Skeletal muscle tissue (tissue), 4 donors: Measurements from ENCODE around the gene MAN2A2. TPM values are rescaled to one million over a fixed set of nuclear protein-coding genes. Genes with fewer than 3 reads are reported as not detected.

Experiments
- H3K27ac ChIP-seq: one replicate; pipeline ENCODE4 v1.7.0; 2013; ENCODE audit warnings: mild to moderate bottlenecking, low read depth, low read length, inconsistent platforms
- H3K27me3 ChIP-seq, 3 donors: one replicate each; pipeline ENCODE4 v1.7.0; 2013; ENCODE audit warnings: low read length in 3 of 3; ENCODE audit not compliant: control insufficient read depth in 3 of 3, insufficient read depth in 3 of 3
- H3K36me3 ChIP-seq, 3 donors: one replicate each; pipeline ENCODE4 v1.7.0; 2013; ENCODE audit warnings: low read length in 3 of 3; ENCODE audit not compliant: control insufficient read depth in 3 of 3, insufficient read depth in 3 of 3
- H3K4me1 ChIP-seq, 3 donors: one replicate each; pipeline ENCODE4 v1.7.0; 2013; ENCODE audit warnings: low read length in 3 of 3, mild to moderate bottlenecking in 3 of 3; ENCODE audit not compliant: control insufficient read depth in 3 of 3, insufficient read depth in 3 of 3
- H3K4me3 ChIP-seq, 3 donors: one replicate each; pipeline ENCODE4 v1.7.0; 2013; ENCODE audit warnings: low read length in 3 of 3
- H3K9ac ChIP-seq, 3 donors: one replicate each; pipeline ENCODE4 v1.7.0; 2013; ENCODE audit warnings: low read length in 3 of 3, mild to moderate bottlenecking in 3 of 3, moderate library complexity in 2 of 3, low read depth in 1 of 3
- H3K9me3 ChIP-seq, 3 donors: one replicate each; pipeline ENCODE4 v1.7.0; 2013; ENCODE audit warnings: low read length in 3 of 3; ENCODE audit not compliant: control insufficient read depth in 3 of 3
- total RNA-seq: library from RNA; depleted of rRNA; stranded (reverse); fragments of >200 nt; gene quantifications from one replicate; pipeline ENCODE4 v1.2.3, GENCODE V29; 2014
- donor health status: Osteomylitis.

Gene MAN2A2
- total RNA-seq, 1 donor from 2014 or later, result 14.1 TPM

DNA sequence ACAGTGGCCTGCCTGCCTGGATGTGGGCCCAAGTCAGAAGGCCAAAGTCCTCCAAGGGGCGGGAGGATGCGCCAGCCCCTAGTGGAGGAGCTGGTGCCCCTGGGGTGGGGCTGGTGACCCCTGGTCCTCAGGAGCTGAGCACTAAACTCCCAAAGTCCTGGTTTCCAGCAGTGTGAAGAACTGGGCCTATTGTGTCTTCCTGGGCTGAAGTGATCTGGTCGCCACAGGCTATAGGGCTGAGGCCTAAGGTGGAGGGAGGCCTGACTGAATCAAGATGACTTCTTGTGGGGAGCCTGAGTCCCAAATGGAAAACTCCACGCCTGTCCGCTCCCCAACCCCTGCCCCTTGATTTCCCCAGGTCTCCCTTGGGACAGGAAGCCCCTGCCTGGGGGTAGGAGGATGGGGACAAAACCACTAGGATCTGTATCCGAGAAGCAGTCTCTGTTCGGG lies 19.6 kb upstream of the MAN2A2 start:
- peak overlapping the region; percentile 29 to 54 (median 54) for H3K4me3 ChIP-seq
- H3K27ac ChIP-seq, result peak overlapping the region; percentile 85
- no peaks in the 10 kb centered on the region for H3K27me3 ChIP-seq
- peaks cover 25 to 27% (median 27%) of the 10 kb centered on the region in 3 donors for H3K4me1 ChIP-seq
- peak overlapping the region; percentile 63 to 83 (median 80) for H3K9ac ChIP-seq
- no peaks in the 10 kb centered on the region for H3K9me3 ChIP-seq
- peaks cover 34 to 37% (median 36%) of the 10 kb centered on the region in 3 donors for H3K36me3 ChIP-seq

DNA sequence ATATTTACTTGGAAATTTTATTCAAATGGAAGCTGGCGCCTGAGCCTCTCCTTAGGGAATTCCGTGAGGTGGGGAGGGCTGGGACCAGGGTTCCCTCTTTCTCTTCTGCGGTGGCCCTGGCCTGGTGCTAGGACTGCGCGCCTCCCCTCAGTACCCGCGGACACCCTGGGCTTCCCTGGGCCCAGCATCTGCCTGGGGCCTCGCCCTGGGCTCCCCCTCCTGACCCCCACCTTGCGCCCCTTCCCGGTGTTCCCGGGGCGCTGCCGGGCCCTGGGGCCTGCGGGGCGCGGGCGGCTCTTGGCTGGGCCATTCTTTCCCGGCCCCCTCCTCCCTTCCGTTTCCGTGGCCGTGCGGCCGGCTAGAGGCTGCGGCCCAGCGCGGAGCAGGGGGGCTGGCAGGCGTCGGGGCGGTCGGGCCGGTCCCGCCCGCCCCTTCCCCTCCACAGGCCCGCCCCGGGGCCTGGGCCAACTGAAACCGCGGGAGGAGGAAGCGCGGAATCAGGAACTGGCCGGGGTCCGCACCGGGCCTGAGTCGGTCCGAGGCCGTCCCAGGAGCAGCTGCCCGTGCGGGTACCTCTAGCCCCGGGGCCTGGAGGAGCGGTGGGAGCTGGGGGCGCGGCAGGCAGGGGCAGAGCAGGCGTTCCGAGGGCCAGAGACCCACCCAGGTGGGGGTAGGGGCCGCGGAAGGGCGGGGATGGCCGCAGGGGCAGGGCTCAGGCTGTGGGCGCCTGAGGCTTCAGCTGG lies 19.0 kb upstream of the MAN2A2 start, which contains the start of gene FES:
Gene FES, plus strand, starts transcription at position 529 of the 743 bp plus-strand sequence. CDS start 542 bp downstream, outside the sequence.
- Histone ChIP-seq H3K4me1 (peaks cover 25 to 27% (median 27%) of the 10 kb centered on the region in 3 donors), H3K9me3 (no peaks in the 10 kb centered on the region), H3K36me3 (peaks cover 28 to 33% (median 30%) of the 10 kb centered on the region in 3 donors), H3K9ac (peak within 1 kb of the TSS; percentile 63 to 83 (median 80)), H3K27me3 (no peaks in the 10 kb centered on the region), H3K27ac (peak within 1 kb of the TSS; percentile 85), H3K4me3 (peak within 1 kb of the TSS; percentile 69 to 73 (median 72))

DNA sequence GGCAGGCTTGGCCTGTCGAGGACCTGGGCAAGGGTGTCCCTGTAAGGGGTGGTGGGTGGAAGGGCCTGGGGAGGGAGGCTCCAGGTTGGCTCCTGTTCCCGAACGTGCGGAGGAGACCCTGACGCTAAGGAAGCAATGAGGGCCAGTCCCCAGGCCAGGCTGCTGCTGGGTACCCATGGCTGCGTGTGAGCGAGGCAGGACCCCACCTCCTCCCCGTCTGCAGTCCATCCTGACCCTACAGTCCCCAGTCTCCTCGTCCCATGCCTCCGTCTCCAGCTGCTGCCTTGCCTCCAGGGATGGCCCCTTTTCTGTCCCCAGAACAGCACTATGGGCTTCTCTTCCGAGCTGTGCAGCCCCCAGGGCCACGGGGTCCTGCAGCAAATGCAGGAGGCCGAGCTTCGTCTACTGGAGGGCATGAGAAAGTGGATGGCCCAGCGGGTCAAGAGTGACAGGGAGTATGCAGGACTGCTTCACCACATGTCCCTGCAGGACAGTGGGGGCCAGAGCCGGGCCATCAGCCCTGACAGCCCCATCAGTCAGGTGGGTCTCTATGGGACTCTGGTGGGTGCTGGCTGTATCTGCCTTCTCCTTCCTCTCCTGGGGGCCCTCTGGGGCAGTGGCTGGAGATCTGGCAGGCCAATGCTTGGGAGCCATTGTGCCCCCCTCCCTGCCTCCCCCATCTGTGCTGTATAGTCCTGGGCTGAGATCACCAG lies 18.2 kb upstream of the MAN2A2 start:
- peak overlapping the region; percentile 63 to 83 (median 80) for H3K9ac ChIP-seq
- H3K4me3 ChIP-seq, result peak overlapping the region; percentile 69 to 73 (median 72)
- peak overlapping the region; percentile 85 for H3K27ac ChIP-seq
- H3K27me3 ChIP-seq, result no peaks in the 10 kb centered on the region
- H3K9me3 ChIP-seq, result no peaks in the 10 kb centered on the region
- H3K4me1 ChIP-seq, result peaks cover 25 to 27% (median 27%) of the 10 kb centered on the region in 3 donors
- peaks cover 25 to 29% (median 26%) of the 10 kb centered on the region in 3 donors for H3K36me3 ChIP-seq

DNA sequence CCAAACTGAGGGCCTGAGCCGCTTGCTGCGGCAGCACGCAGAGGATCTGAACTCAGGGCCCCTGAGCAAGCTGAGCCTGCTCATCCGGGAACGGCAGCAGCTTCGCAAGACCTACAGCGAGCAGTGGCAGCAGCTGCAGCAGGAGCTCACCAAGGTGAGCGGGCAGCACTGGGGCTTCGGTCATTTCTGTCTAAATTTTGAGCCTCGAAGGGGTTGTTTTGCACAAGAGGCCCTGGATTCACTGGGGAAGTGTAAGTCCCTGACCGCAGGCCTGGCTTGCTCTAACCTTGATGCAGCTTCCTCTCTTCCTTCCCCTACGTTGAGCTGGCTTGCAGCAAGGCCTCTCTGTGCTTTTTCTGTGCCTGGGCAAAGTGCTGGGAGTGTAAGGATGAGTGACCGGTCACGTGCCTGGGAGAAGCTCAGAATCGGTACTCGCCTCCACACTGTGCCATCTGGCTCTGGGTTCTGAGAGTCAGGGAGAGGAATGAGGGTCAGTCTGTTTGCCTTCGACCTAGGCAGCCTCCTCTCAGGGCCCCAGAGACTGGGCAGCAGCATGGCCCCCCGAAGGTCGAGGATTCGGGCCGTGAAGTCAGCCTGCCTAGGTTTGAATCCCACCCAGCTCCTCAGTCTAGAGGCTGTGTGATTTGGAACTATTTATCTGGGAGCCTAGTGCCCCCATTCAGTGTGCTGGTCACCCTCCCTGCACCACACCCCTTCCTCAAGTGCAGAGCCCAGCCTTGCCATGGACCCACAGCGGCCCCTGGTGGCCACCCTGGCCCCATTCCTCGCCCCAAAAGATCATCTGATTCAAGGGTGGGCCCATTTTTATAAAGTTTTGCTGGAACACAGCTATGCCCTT lies 17.4 kb upstream of the MAN2A2 start:
- Histone ChIP-seq H3K4me3 (peak overlapping the region; percentile 69 to 73 (median 72)), H3K36me3 (peaks cover 22 to 25% (median 25%) of the 10 kb centered on the region in 3 donors), H3K9ac (peak overlapping the region in 2 of 3 donors; percentile 63 to 83), H3K27ac (peak overlapping the region; percentile 85), H3K9me3 (no peaks in the 10 kb centered on the region), H3K27me3 (no peaks in the 10 kb centered on the region), H3K4me1 (peaks cover 25 to 27% (median 27%) of the 10 kb centered on the region in 3 donors)

DNA sequence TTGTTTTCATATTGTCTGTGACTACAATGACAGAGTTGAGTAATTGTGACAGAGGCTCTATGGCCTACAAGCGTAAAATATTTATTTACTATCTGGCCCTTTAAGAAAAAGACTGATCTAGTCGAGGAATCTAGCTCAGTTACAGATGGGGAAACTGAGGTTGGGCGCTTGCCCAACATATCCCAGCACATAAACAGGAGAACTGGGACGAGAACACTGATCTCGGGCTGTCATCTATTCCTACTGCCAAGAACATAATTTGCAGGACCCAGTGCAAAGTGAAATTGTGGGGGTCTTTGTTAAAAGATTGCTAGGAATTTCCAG lies 16.8 kb upstream of the MAN2A2 start:
- no peaks in the 10 kb centered on the region for H3K27me3 ChIP-seq
- H3K4me1 ChIP-seq, result peaks cover 25 to 27% (median 27%) of the 10 kb centered on the region in 3 donors
- no peak overlapping the region for H3K27ac ChIP-seq
- H3K36me3 ChIP-seq, result peaks cover 20 to 23% (median 20%) of the 10 kb centered on the region in 3 donors
- H3K9me3 ChIP-seq, result no peaks in the 10 kb centered on the region
- peak overlapping the region in 1 of 3 donors; percentile 72 for H3K4me3 ChIP-seq
- H3K9ac ChIP-seq, result peak overlapping the region in 1 of 3 donors; percentile 10

DNA sequence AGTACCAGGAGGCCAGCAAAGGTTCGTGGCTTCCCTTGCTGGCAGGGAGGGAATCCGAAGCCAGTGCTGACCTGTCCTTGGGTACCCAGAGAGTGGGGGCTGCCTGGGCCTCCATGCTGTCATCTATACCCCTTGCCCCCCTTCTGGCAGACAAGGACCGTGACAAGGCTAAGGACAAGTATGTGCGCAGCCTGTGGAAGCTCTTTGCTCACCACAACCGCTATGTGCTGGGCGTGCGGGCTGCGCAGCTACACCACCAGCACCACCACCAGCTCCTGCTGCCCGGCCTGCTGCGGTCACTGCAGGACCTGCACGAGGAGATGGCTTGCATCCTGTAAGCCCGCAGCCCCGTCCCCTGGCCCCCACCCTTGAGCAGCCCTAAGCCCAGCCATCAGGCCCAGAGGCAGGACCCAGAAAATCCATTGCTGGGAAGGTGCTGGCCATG lies 16.0 kb upstream of the MAN2A2 start:
- peaks cover 22 to 29% (median 23%) of the 10 kb centered on the region in 3 donors for H3K36me3 ChIP-seq
- H3K4me1 ChIP-seq, result peaks cover 25 to 27% (median 27%) of the 10 kb centered on the region in 3 donors
- no peaks in the 10 kb centered on the region for H3K27me3 ChIP-seq
- no peak overlapping the region for H3K4me3 ChIP-seq
- H3K27ac ChIP-seq, result no peak overlapping the region
- H3K9ac ChIP-seq, result peak overlapping the region in 1 of 3 donors; percentile 10
- no peaks in the 10 kb centered on the region for H3K9me3 ChIP-seq

DNA sequence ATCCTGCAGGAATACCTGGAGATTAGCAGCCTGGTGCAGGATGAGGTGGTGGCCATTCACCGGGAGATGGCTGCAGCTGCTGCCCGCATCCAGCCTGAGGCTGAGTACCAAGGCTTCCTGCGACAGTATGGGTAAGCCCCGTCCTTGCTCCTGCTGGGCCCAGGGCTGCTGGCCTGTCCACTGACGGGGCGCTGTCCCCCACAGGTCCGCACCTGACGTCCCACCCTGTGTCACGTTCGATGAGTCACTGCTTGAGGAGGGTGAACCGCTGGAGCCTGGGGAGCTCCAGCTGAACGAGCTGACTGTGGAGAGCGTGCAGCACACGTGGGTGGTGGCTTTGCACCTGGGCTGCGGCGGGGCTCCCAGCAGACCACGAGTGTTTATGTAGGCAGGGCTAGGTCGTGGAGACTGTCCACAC lies 13.8 kb upstream of the MAN2A2 start:
- H3K4me3 ChIP-seq, result no peak overlapping the region
- no peaks in the 10 kb centered on the region for H3K27me3 ChIP-seq
- no peaks in the 10 kb centered on the region for H3K9me3 ChIP-seq
- H3K27ac ChIP-seq, result no peak overlapping the region
- no peak overlapping the region for H3K9ac ChIP-seq
- H3K36me3 ChIP-seq, result peaks cover 19 to 45% (median 36%) of the 10 kb centered on the region in 3 donors
- peaks cover 13 to 18% (median 17%) of the 10 kb centered on the region in 3 donors for H3K4me1 ChIP-seq

DNA sequence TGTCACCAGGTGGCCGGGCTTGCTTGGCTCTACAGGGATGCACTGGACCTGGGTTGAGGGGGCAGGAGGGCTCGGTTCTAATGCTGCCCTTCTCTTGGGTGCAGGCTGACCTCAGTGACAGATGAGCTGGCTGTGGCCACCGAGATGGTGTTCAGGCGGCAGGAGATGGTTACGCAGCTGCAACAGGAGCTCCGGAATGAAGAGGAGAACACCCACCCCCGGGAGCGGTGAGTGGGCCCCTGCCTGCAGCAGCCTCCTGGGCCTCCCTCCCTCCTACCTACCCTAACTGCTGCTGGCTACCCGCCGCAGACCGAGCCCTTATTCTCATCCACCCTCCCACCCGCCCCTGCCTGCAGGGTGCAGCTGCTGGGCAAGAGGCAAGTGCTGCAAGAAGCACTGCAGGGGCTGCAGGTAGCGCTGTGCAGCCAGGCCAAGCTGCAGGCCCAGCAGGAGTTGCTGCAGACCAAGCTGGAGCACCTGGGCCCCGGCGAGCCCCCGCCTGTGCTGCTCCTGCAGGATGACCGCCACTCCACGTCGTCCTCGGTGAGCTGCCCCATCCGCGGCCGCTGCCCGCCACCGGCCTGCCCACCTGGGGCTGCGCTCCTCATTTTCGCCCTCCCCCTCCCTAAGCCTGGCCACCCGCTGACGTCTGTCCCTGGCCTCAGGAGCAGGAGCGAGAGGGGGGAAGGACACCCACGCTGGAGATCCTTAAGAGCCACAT lies 13.2 kb upstream of the MAN2A2 start:
- no peak overlapping the region for H3K27ac ChIP-seq
- H3K9ac ChIP-seq, result no peak overlapping the region
- H3K27me3 ChIP-seq, result no peaks in the 10 kb centered on the region
- no peaks in the 10 kb centered on the region for H3K9me3 ChIP-seq
- H3K36me3 ChIP-seq, result peaks cover 19 to 45% (median 36%) of the 10 kb centered on the region in 3 donors
- no peak overlapping the region for H3K4me3 ChIP-seq
- H3K4me1 ChIP-seq, result peaks cover 10 to 14% (median 14%) of the 10 kb centered on the region in 3 donors

DNA sequence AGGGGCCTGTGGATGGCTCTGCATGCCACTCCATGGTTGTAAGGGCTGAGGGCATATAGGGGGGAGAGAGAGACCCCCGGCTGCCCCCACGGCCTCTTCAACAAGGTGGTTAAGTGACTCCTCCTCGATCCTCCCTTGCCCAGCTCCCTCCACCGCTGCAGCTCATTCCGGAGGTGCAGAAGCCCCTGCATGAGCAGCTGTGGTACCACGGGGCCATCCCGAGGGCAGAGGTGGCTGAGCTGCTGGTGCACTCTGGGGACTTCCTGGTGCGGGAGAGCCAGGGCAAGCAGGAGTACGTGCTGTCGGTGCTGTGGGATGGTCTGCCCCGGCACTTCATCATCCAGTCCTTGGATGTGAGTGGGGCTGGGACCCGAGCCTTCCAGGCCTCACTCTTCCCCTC lies 12.3 kb upstream of the MAN2A2 start:
- H3K4me3 ChIP-seq, result no peak overlapping the region
- peaks cover 26 to 52% (median 36%) of the 10 kb centered on the region in 3 donors for H3K36me3 ChIP-seq
- no peak overlapping the region for H3K9ac ChIP-seq
- no peaks in the 10 kb centered on the region for H3K9me3 ChIP-seq
- H3K27me3 ChIP-seq, result no peaks in the 10 kb centered on the region
- H3K4me1 ChIP-seq, result peaks cover 5 to 8% (median 7%) of the 10 kb centered on the region in 3 donors
- H3K27ac ChIP-seq, result no peak overlapping the region
